H1 (cell line): ENCODE data around the gene ECT2L. TPM values are rescaled to one million over a fixed set of nuclear protein-coding genes. Genes with fewer than 3 reads are reported as not detected.

Experiments
- EGR1 ChIP-seq: IDR thresholded peaks from 2 replicates; pipeline ENCODE4 v1.6.1; 2011; ENCODE audit warnings: low read depth, low read length, borderline replicate concordance
- EZH2 ChIP-seq: fragments of 200-600 bp; sonication (generic); IDR thresholded peaks from 2 replicates; pipeline ENCODE4 v1.7.1; 2012; ENCODE audit warnings: low read depth, mild to moderate bottlenecking, moderate library complexity, low read length, inconsistent platforms; ENCODE audit not compliant: severe bottlenecking
- GABPA ChIP-seq: IDR thresholded peaks from 2 replicates; pipeline ENCODE4 v1.6.1; 2011; ENCODE audit warnings: mild to moderate bottlenecking, low read length, moderate library complexity, borderline replicate concordance; ENCODE audit not compliant: insufficient read depth
- JUND ChIP-seq: IDR thresholded peaks from 2 replicates; pipeline ENCODE4 v1.6.1; 2011; ENCODE audit warnings: mild to moderate bottlenecking, improper control_type of control experiment, low read length
- RBBP5 ChIP-seq: IDR thresholded peaks from 2 replicates; pipeline ENCODE4 v1.7.1; 2012; ENCODE audit warnings: low read depth, mild to moderate bottlenecking, inconsistent platforms, low read length, moderate library complexity, borderline replicate concordance
- TBP ChIP-seq: IDR thresholded peaks from 2 replicates; pipeline ENCODE4 v1.6.1; 2011; ENCODE audit warnings: low read depth, low read length, improper control_type of control experiment
- polyA plus RNA-seq, 7 experiments: library from polyadenylated mRNA; depleted of rRNA in 3 of 7; stranded (reverse) in 5 of 7; unstranded in 2 of 7; fragments of >200 nt in 5 of 7; fragments of 200-250 nt in 2 of 7; gene quantifications; 1 replicate in 5 of 7; 2 replicates in 1 of 7; 4 replicates in 1 of 7; pipeline versions ENCODE4 v1.2.1 to v1.2.3, GENCODE V29; 2011 to 2013; ENCODE audit warnings: missing spikeins in 2 of 7, mixed read lengths in 2 of 7
- total RNA-seq: library from RNA; stranded (reverse); fragmentation: NEBNext Ultra II Directional; extraction: Animal tissue kit (Norgen Biotek cat#: 25700); gene quantifications from 2 replicates; pipeline ENCODE4 v1.2.1, GENCODE V29; 2021

The ECT2L gene
- total and polyA plus RNA-seq, 2 of the 8 experiments (the other 6 are each of a cell fraction or from before 2014, with no cell fraction given): not detected

GRCh38 chr6:138815221-138815620 is 19.3 kb downstream of the ECT2L start (continued):
- TF ChIP-seq EZH2 (no peak), RBBP5 (no peak), TBP (no peak), GABPA (no peak), EGR1 (no peak), JUND (no peak)
